HG02870 (cell line): ENCODE measurements around the gene KLHL14.
"Not testable (repeated sequence)": the region's sequence is repeated elsewhere in the genome, so short reads cannot be mapped to it uniquely, and the experiment has no call there.

Experiments
- ATAC-seq: cut with Tn5 transposase; IDR thresholded peaks from one replicate; pipeline ENCODE4 v1.9.1; 2021; ENCODE audit warnings: mild to moderate bottlenecking, moderate library complexity; ENCODE audit not compliant: unreplicated experiment

The KLHL14 gene

GRCh38 chr18:32661486-32662299 lies 111.1 kb downstream of the KLHL14 start:
- peak; percentile 44 for ATAC-seq

- not testable (repeated sequence) for ATAC-seq
Measured at GRCh38 chr18:32654507-32654906, 118.3 kb downstream of the KLHL14 start.

GRCh38 chr18:32637659-32638058 lies 135.2 kb downstream of the KLHL14 start:
- ATAC-seq = not testable (repeated sequence)

GRCh38 chr18:32637226-32637625 lies 135.6 kb downstream of the KLHL14 start:
- no peak for ATAC-seq

GRCh38 chr18:32634876-32635431 lies 137.9 kb downstream of the KLHL14 start:
- ATAC-seq = no peak

GRCh38 chr18:32629981-32630700 lies 142.7 kb downstream of the KLHL14 start:
- ATAC-seq = no peak

GRCh38 chr18:32629292-32629691 lies 143.5 kb downstream of the KLHL14 start:
- ATAC-seq = no peak

- no peak for ATAC-seq
Measured at GRCh38 chr18:32624182-32624723, 148.6 kb downstream of the KLHL14 start.

GRCh38 chr18:32623563-32623962 lies 149.3 kb downstream of the KLHL14 start:
- no peak for ATAC-seq
